CD14-positive monocyte (primary cell): ENCODE measurements around the gene OR2AG2. TPM values are rescaled to one million over a fixed set of nuclear protein-coding genes. Genes with fewer than 3 reads are reported as not detected.

Experiments used
- DNase-seq, 3 donors: peaks; one replicate each; pipeline ENCODE4 v3.0.0-alpha.2; 2011 to 2022
- H2AFZ ChIP-seq: 2 replicates; pipeline ENCODE4 v1.6.0; 2012; ENCODE audit warnings: mild to moderate bottlenecking, low read depth, low read length, inconsistent platforms; ENCODE audit not compliant: insufficient read depth, poor library complexity, severe bottlenecking
- H3K27ac ChIP-seq, 2 donors: 1 replicate in 1 of 2; 2 replicates in 1 of 2; pipeline ENCODE4 v1.5.1; 2012 to 2013; ENCODE audit warnings: low read length in 2 of 2, control low read depth in 1 of 2, inconsistent platforms in 1 of 2, low read depth in 1 of 2, mild to moderate bottlenecking in 1 of 2
- H3K27me3 ChIP-seq, 2 donors: one replicate each; pipeline versions ENCODE4 v1.6.0 to v1.6.1; 2011 to 2013; ENCODE audit warnings: low read length in 2 of 2; ENCODE audit not compliant: control insufficient read depth in 2 of 2, insufficient read depth in 2 of 2
- H3K36me3 ChIP-seq, 2 donors: replicated peaks in 1 of 2; 1 replicate in 1 of 2; 2 replicates in 1 of 2; pipeline versions ENCODE4 v1.5.1 to v1.6.1; 2012 to 2013; ENCODE audit warnings: low read length in 2 of 2, control low read depth in 1 of 2, inconsistent platforms in 1 of 2, mild to moderate bottlenecking in 1 of 2; ENCODE audit not compliant: insufficient read depth in 2 of 2, control insufficient read depth in 1 of 2
- H3K4me1 ChIP-seq, 2 donors: 1 replicate in 1 of 2; 2 replicates in 1 of 2; pipeline versions ENCODE4 v1.5.1 to v1.6.1; 2012 to 2013; ENCODE audit warnings: low read length in 2 of 2, control low read depth in 1 of 2, inconsistent platforms in 1 of 2, mild to moderate bottlenecking in 1 of 2, moderate library complexity in 1 of 2; ENCODE audit not compliant: insufficient read depth in 2 of 2, control insufficient read depth in 1 of 2
- H3K4me2 ChIP-seq: replicated peaks from 2 replicates; pipeline ENCODE3; 2012; ENCODE audit warnings: low read length, moderate library complexity, mild to moderate bottlenecking; ENCODE audit not compliant: poor library complexity, severe bottlenecking; ENCODE audit errors: extremely low read depth
- H3K4me3 ChIP-seq, 3 experiments: fragments of 200-600 bp in 1 of 3; sonication (generic) in 1 of 3; replicated peaks in 1 of 3; 1 replicate in 2 of 3; 2 replicates in 1 of 3; pipeline ENCODE4 v1.5.1; 2011 to 2013; ENCODE audit warnings: low read length in 3 of 3, mild to moderate bottlenecking in 3 of 3, control low read depth in 2 of 3, low read depth in 2 of 3, inconsistent platforms in 1 of 3, moderate library complexity in 1 of 3
- H3K79me2 ChIP-seq: 2 replicates; pipeline ENCODE4 v1.6.0; 2012; ENCODE audit warnings: mild to moderate bottlenecking, control low read depth, inconsistent platforms, low read length, moderate library complexity; ENCODE audit not compliant: insufficient read depth
- H3K9ac ChIP-seq: 2 replicates; pipeline ENCODE4 v1.6.0; 2017; ENCODE audit warnings: low read length, mild to moderate bottlenecking; ENCODE audit not compliant: insufficient read depth, poor library complexity, severe bottlenecking
- H3K9me3 ChIP-seq, 2 donors: replicated peaks in 1 of 2; 1 replicate in 1 of 2; 2 replicates in 1 of 2; pipeline versions ENCODE4 v1.5.1 to v1.6.1; 2012 to 2013; ENCODE audit warnings: low read length in 2 of 2, control low read depth in 1 of 2; ENCODE audit not compliant: control insufficient read depth in 1 of 2, insufficient read depth in 1 of 2
- H4K20me1 ChIP-seq: 2 replicates; pipeline ENCODE4 v1.6.0; 2012; ENCODE audit warnings: mild to moderate bottlenecking, low read length, control low read depth, moderate library complexity; ENCODE audit not compliant: insufficient read depth
- H3K27ac Mint-ChIP-seq, 7 donors: one replicate each; pipeline ENCODE4 v1.8.0; 2020; ENCODE audit warnings: mild to moderate bottlenecking in 7 of 7, mixed read lengths in 7 of 7, moderate library complexity in 6 of 7, inconsistent platforms in 2 of 7
- H3K27me3 Mint-ChIP-seq, 3 donors: one replicate each; pipeline ENCODE4 v1.8.0; 2021 to 2022; ENCODE audit warnings: low read depth in 3 of 3, mild to moderate bottlenecking in 3 of 3, mixed read lengths in 3 of 3, moderate library complexity in 3 of 3, inconsistent platforms in 1 of 3
- H3K36me3 Mint-ChIP-seq, 2 donors: one replicate each; pipeline ENCODE4 v1.8.0; 2020; ENCODE audit warnings: mixed read lengths in 2 of 2, inconsistent platforms in 1 of 2, mild to moderate bottlenecking in 1 of 2
- H3K4me1 Mint-ChIP-seq: one replicate; pipeline ENCODE4 v1.8.0; 2020; ENCODE audit warnings: mild to moderate bottlenecking, mixed read lengths
- H3K4me3 Mint-ChIP-seq, 2 donors: one replicate each; pipeline ENCODE4 v1.8.0; 2020; ENCODE audit warnings: mild to moderate bottlenecking in 2 of 2, mixed read lengths in 2 of 2, moderate library complexity in 1 of 2
- H3K9me3 Mint-ChIP-seq, 7 donors: one replicate each; pipeline ENCODE4 v1.8.0; 2020 to 2022; ENCODE audit warnings: mixed read lengths in 7 of 7, mild to moderate bottlenecking in 6 of 7, moderate library complexity in 6 of 7, inconsistent platforms in 2 of 7
- CTCF ChIP-seq: fragments of 200-600 bp; IDR thresholded peaks from one replicate; pipeline ENCODE4 v1.8.0; 2022; ENCODE audit warnings: antibody characterized with exemption, mild to moderate bottlenecking
- WGBS: methylation state at CpG from one replicate; pipeline ENCODE4 v1.1.5; 2013; ENCODE audit warnings: missing lambda C conversion rate; ENCODE audit not compliant: insufficient coverage; 5-methylcytosine and 5-hydroxymethylcytosine counted together
- intact Hi-C, 2 donors: fragments of 100-400 bp; cut with micrococcal nuclease; formaldehyde crosslinking; loops; one replicate each; pipeline versions ENCODE4 v1.15.0 to v1.15.1; 2023
- polyA plus RNA-seq, 3 donors: library from polyadenylated mRNA; depleted of rRNA in 1 of 3; unstranded in 2 of 3; stranded (reverse) in 1 of 3; fragments of 300-500 nt in 2 of 3; fragments of >200 nt in 1 of 3; fragmentation: Illumina TruSeq in 2 of 3; gene quantifications; 1 replicate in 2 of 3; 2 replicates in 1 of 3; pipeline ENCODE4 v1.2.3, GENCODE V29; 2012 to 2021

Gene OR2AG2
- polyA plus RNA-seq, 3 donors, result not detected

DNA sequence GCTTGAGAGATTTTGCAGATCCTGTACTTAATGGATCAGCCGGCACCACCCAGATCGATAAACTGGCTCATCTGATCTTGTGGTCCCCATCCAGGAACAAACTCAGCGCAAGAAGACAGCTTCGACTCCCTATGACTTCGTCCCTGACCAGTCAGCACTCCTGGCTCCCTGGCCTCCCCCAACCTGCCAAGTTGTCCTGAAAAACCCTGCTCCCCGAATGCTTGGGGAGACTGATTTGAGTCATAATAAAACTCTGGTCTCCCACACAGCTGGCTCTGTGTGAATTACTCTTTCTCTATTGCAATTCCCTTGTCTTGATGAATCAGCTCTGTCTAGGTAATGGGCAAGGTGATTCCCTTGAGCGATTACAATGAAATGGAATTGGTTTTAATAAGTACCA is 29.5 kb downstream of the OR2AG2 start:
- Histone ChIP-seq H3K4me1 (peaks cover 34 to 52% of the 10 kb centered on the region in 2 donors), H4K20me1 (peaks cover 34% of the 10 kb centered on the region), H3K36me3 (peaks cover 7 to 11% of the 10 kb centered on the region in 2 donors), H3K9ac (no peak overlapping the region), H3K9me3 (no peaks in the 10 kb centered on the region), H2AFZ (no peak overlapping the region), H3K27me3 (no peaks in the 10 kb centered on the region), H3K4me2 (no peak overlapping the region), H3K4me3 (no peak overlapping the region), H3K27ac (no peak overlapping the region), H3K79me2 (peaks cover 57% of the 10 kb centered on the region)
- H3K9me3 Mint-ChIP-seq, result no peaks in the 10 kb centered on the region
- no peak overlapping the region for H3K27ac Mint-ChIP-seq
- H3K36me3 Mint-ChIP-seq, result peaks cover 12 to 20% of the 10 kb centered on the region in 2 donors
- peaks cover 14% of the 10 kb centered on the region for H3K4me1 Mint-ChIP-seq
- no peak for TF ChIP-seq CTCF
- H3K4me3 Mint-ChIP-seq, result no peak overlapping the region
- H3K27me3 Mint-ChIP-seq, result peaks cover 0 to 3% (median 0%) of the 10 kb centered on the region in 3 donors
- no peak for DNase-seq
- intact Hi-C loops, result no loop called here
- 54% methylated on average over 3 of the region's 7 CpGs for WGBS

GRCh38 chr11:6738590-6738989 is 33.2 kb downstream of the OR2AG2 start:
- Histone ChIP-seq H3K4me1 (peaks cover 28 to 49% of the 10 kb centered on the region in 2 donors), H3K79me2 (peaks cover 53% of the 10 kb centered on the region), H4K20me1 (peaks cover 67% of the 10 kb centered on the region), H2AFZ (no peak overlapping the region), H3K4me3 (no peak overlapping the region), H3K4me2 (no peak overlapping the region), H3K9ac (no peak overlapping the region), H3K36me3 (peaks cover 7 to 15% of the 10 kb centered on the region in 2 donors), H3K27me3 (no peaks in the 10 kb centered on the region), H3K27ac (no peak overlapping the region), H3K9me3 (peaks cover 0 to 4% of the 10 kb centered on the region in 2 donors)
- Mint-ChIP-seq H3K4me3 (no peak overlapping the region), H3K4me1 (peaks cover 49% of the 10 kb centered on the region), H3K27ac (no peak overlapping the region), H3K36me3 (peaks cover 21 to 32% of the 10 kb centered on the region in 2 donors), H3K9me3 (peaks cover 0 to 3% (median 0%) of the 10 kb centered on the region in 7 donors), H3K27me3 (peaks cover 0 to 3% (median 0%) of the 10 kb centered on the region in 3 donors)
- no CpG with 5 or more reads among the region's 1 CpG for WGBS
- intact Hi-C loops, result no loop called here
- no peak for DNase-seq
- TF ChIP-seq CTCF, result no peak
